Fibroblast of skin of scalp (primary cell): ENCODE results near the gene MOSMO.
"Not testable (repeated sequence)": the region's sequence is repeated elsewhere in the genome, so short reads cannot be mapped to it uniquely, and the experiment has no call there.

ENCODE experiments used
- DNase-seq: peaks from one replicate; pipeline ENCODE4 v3.0.0-alpha.2; 2013

Gene MOSMO

GRCh38 chr16:22093996-22094395 lies 86.1 kb downstream of the MOSMO start:
- no peak for DNase-seq

GRCh38 chr16:22098405-22099255 lies 90.7 kb downstream of the MOSMO start:
- peak; percentile 60 for DNase-seq

- DNase-seq, result no peak
Observed at GRCh38 chr16:22099256-22099975, 91.5 kb downstream of the MOSMO start.

GRCh38 chr16:22103441-22103840 lies 95.5 kb downstream of the MOSMO start:
- DNase-seq, result no peak

- no peak for DNase-seq
Observed at GRCh38 chr16:22109258-22109898, 101.5 kb downstream of the MOSMO start.

GRCh38 chr16:22111629-22112028 lies 103.7 kb downstream of the MOSMO start:
- DNase-seq, result not testable (repeated sequence)

GRCh38 chr16:22116095-22116700 lies 108.3 kb downstream of the MOSMO start:
- DNase-seq, result no peak

GRCh38 chr16:22117609-22118008 lies 109.7 kb downstream of the MOSMO start:
- DNase-seq, result no peak

- no peak for DNase-seq
Observed at GRCh38 chr16:22120440-22120839, 112.5 kb downstream of the MOSMO start.

- no peak for DNase-seq
Observed at GRCh38 chr16:22122239-22122638, 114.3 kb downstream of the MOSMO start.

- no peak for DNase-seq
Observed at GRCh38 chr16:22123146-22123545, 115.2 kb downstream of the MOSMO start.

GRCh38 chr16:22123759-22124490 lies 116.0 kb downstream of the MOSMO start:
- DNase-seq, result no peak

GRCh38 chr16:22124583-22125284 lies 116.8 kb downstream of the MOSMO start:
- no peak for DNase-seq

GRCh38 chr16:22126037-22126558 lies 118.2 kb downstream of the MOSMO start:
- DNase-seq, result no peak

GRCh38 chr16:22128537-22128936 lies 120.6 kb downstream of the MOSMO start:
- DNase-seq, result not testable (repeated sequence)

- no peak for DNase-seq
Observed at GRCh38 chr16:22130528-22130927, 122.6 kb downstream of the MOSMO start.

GRCh38 chr16:22132801-22133200 lies 124.9 kb downstream of the MOSMO start:
- DNase-seq, result no peak
